Coronary artery (tissue), 2 donors: ENCODE data around the gene CPXM2.

Source experiments
- DNase-seq: peaks from one replicate; pipeline ENCODE4 v3.0.0-alpha.2; 2017; ENCODE audit warnings: low spot score
- H3K27ac ChIP-seq, 2 donors: fragments of 200-600 bp; sonication (generic); one replicate each; pipeline ENCODE4 v1.5.1; 2016 to 2019
- H3K4me3 ChIP-seq: fragments of 200-600 bp; sonication (generic); 2 replicates; pipeline ENCODE4 v1.5.1; 2016; ENCODE audit warnings: mild to moderate bottlenecking, moderate library complexity
- TF ChIP-seq, protein P1 (sequence below): fragments of 200-600 bp; sonication (generic); IDR thresholded peaks from one replicate; pipeline ENCODE4 v1.5.1; 2019; ENCODE audit warnings: antibody characterized with exemption

Gene CPXM2

DNA sequence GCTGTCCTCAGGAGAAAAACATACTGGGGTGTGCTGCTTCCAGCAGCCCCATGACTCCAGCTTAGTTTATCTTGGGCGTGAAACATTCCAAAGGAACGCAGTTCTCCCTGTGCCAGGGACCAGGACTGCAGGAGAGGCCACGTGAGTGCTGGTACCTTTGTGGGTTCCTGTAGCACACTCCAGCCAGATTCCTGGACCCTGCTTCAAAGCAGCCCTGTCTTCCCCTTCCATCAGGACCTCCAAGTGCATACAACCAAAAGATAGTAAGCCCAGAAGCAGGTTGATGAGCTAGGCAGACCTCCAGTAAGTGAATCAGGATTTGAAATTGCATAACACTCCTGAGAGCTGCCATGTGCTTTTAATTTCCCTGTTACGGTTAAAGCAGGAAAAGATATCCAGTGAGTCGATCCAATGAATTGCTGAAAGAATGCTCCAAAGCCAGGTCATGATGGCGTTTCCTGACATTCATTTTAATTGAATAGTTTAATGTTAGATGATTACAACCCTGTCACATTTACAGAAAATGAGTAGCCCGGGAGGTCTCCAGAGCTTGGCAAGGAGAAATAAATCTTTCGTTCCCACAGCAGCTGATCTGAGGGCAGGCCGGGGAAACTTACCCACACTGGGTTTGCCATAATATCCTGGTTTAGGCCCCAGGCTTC is 38.9 kb upstream of the CPXM2 start:
- TF ChIP-seq, protein P1, sequence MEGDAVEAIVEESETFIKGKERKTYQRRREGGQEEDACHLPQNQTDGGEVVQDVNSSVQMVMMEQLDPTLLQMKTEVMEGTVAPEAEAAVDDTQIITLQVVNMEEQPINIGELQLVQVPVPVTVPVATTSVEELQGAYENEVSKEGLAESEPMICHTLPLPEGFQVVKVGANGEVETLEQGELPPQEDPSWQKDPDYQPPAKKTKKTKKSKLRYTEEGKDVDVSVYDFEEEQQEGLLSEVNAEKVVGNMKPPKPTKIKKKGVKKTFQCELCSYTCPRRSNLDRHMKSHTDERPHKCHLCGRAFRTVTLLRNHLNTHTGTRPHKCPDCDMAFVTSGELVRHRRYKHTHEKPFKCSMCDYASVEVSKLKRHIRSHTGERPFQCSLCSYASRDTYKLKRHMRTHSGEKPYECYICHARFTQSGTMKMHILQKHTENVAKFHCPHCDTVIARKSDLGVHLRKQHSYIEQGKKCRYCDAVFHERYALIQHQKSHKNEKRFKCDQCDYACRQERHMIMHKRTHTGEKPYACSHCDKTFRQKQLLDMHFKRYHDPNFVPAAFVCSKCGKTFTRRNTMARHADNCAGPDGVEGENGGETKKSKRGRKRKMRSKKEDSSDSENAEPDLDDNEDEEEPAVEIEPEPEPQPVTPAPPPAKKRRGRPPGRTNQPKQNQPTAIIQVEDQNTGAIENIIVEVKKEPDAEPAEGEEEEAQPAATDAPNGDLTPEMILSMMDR = no peak
- Histone ChIP-seq H3K27ac (peak overlapping the region; percentile 46 to 80), H3K4me3 (peak overlapping the region; percentile 11)
- DNase-seq = no peak

GRCh38 chr10:123929791-123930190 is 38.2 kb upstream of the CPXM2 start:
- Histone ChIP-seq H3K4me3 (peak overlapping the region; percentile 11), H3K27ac (peak overlapping the region; percentile 18 to 80)
- no peak for DNase-seq
- TF ChIP-seq, protein P1 = no peak

DNA sequence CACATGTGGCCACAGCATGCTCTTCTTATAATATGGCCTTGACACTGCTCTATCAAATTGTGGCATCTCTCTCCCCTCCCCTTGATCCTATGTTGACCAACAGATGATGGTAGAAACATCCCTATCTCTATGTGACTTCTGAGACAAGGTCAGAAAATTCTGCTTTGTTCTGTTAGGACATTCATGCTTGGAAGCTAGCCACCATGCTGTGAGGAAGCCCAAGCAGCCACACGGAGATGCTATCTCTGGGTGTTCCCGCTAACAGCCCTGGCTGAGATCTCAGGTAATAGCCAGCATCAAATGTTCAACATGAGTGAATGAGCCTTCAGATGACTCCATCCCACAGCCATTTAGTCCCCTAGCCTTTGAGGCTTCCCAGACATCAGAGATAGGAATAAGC is 36.8 kb upstream of the CPXM2 start:
- no peak for DNase-seq

GRCh38 chr10:123926401-123927264 is 35.0 kb upstream of the CPXM2 start:
- H3K27ac ChIP-seq = no peak overlapping the region
- DNase-seq = no peak
- TF ChIP-seq, protein P1 = no peak
- no peak overlapping the region for H3K4me3 ChIP-seq

More for the DNA sequence above, 36.8 kb upstream of the CPXM2 start:
- TF ChIP-seq, protein P1 = no peak
- no peak overlapping the region for H3K27ac ChIP-seq
- H3K4me3 ChIP-seq = no peak overlapping the region

DNA sequence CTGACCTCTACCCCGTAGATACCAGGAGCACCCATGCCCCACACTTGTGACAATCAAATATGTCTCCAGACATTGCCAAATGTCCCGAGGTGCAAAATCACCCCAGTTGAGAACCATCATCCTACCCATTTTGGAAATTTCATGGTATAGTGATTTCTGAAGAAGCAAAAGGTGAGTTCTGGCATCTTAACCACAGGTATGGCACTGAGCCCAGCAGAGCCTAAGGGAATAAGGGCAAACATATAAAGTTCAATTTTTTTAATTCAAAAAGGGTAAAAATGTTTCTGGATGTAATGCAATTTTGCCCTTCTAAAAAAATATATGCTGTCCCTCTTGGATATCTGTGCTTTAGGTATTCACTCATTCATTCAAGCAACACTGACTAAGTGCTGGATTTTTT is 30.5 kb upstream of the CPXM2 start:
- Histone ChIP-seq H3K27ac (no peak overlapping the region), H3K4me3 (no peak overlapping the region)
- no peak for DNase-seq
- TF ChIP-seq, protein P1 = no peak

GRCh38 chr10:123916775-123917174 is 25.2 kb upstream of the CPXM2 start:
- no peak for DNase-seq
- H3K4me3 ChIP-seq = no peak overlapping the region
- TF ChIP-seq, protein P1 = no peak
- H3K27ac ChIP-seq = no peak overlapping the region
